ENCODE results near the gene FAM25G. TPM values are rescaled to one million over a fixed set of nuclear protein-coding genes. Genes with fewer than 3 reads are reported as not detected.

FAM25G gene
- total RNA-seq, 2 donors from 2014 or later: not detected

DNA sequence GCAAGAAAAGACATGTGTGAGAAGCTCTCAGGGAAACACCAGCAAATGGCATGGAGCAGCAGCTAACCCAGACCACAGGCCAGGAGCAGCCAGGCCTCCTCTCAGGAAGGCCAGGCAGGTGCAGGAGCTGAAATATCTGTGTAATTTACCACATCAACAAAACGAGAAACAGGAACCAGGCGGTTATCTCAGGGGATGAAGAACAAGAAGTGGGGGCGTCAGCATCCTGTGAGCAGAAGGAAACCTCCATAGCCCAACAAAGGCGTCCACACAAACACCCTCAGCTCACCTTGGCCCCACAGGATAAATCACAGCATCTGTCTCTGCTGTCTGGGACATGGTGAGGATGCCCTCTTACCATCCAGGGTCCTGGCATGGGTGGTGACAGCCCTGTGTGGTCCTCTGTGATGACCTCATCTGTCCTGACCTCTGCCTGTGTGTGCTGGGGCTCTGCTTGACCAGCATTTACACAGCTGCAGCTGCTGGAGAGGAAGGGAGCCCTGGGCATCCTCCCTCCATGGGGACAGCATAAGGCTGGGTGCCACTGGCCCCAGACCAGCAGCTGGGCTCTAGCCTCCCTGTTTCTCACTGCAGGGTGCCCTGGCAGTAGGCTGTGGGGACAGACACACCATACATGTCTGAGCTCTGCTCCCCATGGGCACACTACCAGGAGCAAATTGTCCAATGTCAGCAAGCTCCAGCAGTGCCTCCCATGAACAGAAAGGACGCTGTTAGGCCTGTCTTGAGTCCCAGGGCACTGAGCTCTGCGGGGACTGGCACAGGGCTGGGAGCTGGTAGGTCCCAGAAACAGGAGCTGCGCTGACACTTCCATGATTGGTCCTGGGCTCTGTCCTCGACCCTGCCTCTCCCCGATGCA, 42.2 kb downstream of the FAM25G start:
- Mint-ChIP-seq H3K36me3 (peaks cover 11% of the 10 kb centered on the region), H3K27ac (no peak overlapping the region), H3K27me3 (peaks cover 4 to 14% of the 10 kb centered on the region in 2 donors), H3K9me3 (peaks cover 12% of the 10 kb centered on the region), H3K4me1 (ENCODE audit: low read depth in 2 of 2) (peaks cover 0 to 14% of the 10 kb centered on the region in 2 donors), H3K4me3 (no peak overlapping the region)
- peak; percentile 53 for DNase-seq (ENCODE audit: low spot score)
- ATAC-seq: no peak

DNA sequence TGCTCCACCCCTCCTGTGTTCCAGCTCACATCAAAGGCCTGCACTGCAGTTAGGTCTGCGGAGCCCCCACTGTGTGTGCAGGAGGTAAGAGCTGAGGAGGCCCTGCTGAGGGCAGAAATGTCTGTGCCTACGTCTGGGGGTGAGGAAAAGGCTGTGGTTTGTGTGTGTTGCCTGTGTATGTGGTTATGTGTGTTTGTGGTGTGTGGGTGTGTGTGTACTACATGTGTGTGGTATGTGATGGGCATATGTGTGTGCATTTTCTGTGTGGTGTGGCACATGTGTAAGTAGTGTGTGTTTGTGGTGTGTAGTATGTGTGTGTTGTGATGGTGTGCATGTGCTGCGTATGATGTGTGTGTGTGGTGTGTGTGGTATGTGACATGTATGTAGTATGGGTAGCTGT, 43.8 kb downstream of the FAM25G start:
- Mint-ChIP-seq H3K36me3 (peaks cover 11% of the 10 kb centered on the region), H3K4me3 (no peak overlapping the region), H3K27ac (no peak overlapping the region), H3K4me1 (ENCODE audit: low read depth in 2 of 2) (peaks cover 0 to 14% of the 10 kb centered on the region in 2 donors), H3K9me3 (peaks cover 12% of the 10 kb centered on the region), H3K27me3 (peaks cover 0 to 14% of the 10 kb centered on the region in 2 donors)
- ATAC-seq: no peak
- peak; percentile 15 for DNase-seq (ENCODE audit: low spot score)

DNA sequence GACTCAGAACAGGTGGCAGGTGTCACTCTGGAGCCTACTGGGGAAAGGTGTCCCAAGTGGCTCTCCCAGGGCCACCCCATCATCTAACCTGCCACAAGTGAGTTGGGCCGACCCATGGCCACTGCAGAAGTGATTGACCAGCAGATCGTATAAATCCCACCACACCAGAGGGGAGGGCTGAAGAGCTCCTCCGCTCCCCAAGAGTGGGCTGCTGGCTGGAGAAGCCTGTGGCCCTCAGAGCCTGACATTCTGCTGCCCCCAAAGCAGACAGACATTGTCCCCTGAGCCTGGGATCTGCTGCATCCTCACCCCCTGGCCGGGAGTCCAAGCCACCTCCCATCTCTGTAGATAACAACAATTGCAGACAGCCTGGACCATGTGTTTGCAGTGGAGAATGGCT, 44.3 kb downstream of the FAM25G start:
- peaks cover 0 to 14% of the 10 kb centered on the region in 2 donors for H3K4me1 Mint-ChIP-seq (ENCODE audit: low read depth in 2 of 2)
- no peak overlapping the region for H3K27ac Mint-ChIP-seq
- ATAC-seq (no peak), DNase-seq (ENCODE audit: low spot score) (peak; percentile 13)
- no peak overlapping the region for H3K4me3 Mint-ChIP-seq
- peaks cover 12% of the 10 kb centered on the region for H3K9me3 Mint-ChIP-seq
- H3K36me3 Mint-ChIP-seq: peaks cover 11% of the 10 kb centered on the region
- peaks cover 3 to 19% of the 10 kb centered on the region in 2 donors for H3K27me3 Mint-ChIP-seq

DNA sequence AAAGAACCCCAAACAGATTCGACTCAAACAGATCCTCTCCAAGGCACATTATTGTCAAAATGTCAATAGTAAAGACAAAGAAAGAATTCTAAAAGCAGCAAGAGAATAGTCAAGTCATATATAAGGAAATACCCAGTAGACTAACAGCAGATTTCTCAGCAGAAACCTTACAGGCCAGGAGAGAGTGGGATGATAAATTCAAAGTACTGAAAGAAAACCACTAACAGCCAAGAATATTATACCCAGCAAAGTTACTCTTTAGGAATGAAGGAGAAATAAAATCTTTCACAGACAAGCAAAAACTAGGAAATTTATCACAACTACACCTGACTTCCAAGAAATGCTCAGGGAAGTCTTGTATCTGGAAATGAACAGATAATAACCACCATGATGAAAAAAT, 45.8 kb downstream of the FAM25G start:
- no peak overlapping the region for H3K27ac Mint-ChIP-seq
- peaks cover 11% of the 10 kb centered on the region for H3K36me3 Mint-ChIP-seq
- H3K4me1 Mint-ChIP-seq (ENCODE audit: low read depth in 2 of 2): peaks cover 0 to 14% of the 10 kb centered on the region in 2 donors
- peaks cover 12% of the 10 kb centered on the region for H3K9me3 Mint-ChIP-seq
- no peak for DNase-seq (ENCODE audit: low spot score)
- ATAC-seq: no peak
- H3K27me3 Mint-ChIP-seq: peaks cover 8 to 23% of the 10 kb centered on the region in 2 donors
- H3K4me3 Mint-ChIP-seq: no peak overlapping the region

DNA sequence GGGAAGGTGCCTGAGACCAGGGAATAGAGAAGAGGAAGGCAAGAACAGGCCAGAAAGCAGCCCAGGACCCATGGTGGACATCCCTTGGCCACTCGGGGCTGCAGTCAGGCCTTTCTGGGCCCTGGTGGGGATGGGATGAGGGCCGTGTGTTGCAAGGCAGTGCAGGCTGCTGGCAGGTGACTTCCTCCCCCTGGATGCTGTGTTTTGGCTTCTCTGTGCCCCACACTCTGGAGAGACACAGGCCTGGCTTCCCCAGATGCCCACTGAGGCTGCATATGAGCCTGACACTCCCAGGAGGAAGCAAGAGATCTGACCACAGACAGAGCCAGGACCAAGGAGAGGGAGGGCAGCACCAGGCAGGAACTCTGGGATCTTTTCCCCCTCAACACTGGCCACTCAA, 47.5 kb downstream of the FAM25G start:
- H3K27ac Mint-ChIP-seq: no peak overlapping the region
- peaks cover 8 to 23% of the 10 kb centered on the region in 2 donors for H3K27me3 Mint-ChIP-seq
- H3K4me1 Mint-ChIP-seq (ENCODE audit: low read depth in 2 of 2): peaks cover 0 to 14% of the 10 kb centered on the region in 2 donors
- H3K9me3 Mint-ChIP-seq: peaks cover 12% of the 10 kb centered on the region
- H3K36me3 Mint-ChIP-seq: peaks cover 11% of the 10 kb centered on the region
- peak; percentile 55 for DNase-seq (ENCODE audit: low spot score)
- no peak overlapping the region for H3K4me3 Mint-ChIP-seq
- no peak for ATAC-seq

DNA sequence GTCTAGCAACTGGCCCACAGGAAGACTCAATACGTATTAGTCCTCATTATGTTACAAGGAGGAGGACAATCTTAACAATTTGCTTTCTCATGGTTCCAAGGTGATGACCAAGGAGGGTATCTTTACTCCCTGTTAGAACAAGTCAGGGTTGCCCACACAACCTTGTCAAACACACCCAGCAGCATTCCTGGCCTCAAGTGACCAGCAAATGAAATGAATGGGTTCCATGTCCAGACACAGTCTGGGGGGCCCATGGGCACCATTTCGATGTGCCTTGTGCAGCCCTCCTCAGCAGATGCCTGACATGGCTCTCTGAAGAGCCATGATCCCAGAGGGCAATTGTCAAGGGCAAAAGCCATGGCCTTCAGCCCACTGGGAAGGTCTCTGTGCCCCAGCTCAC, 48.4 kb downstream of the FAM25G start:
- Mint-ChIP-seq H3K4me3 (no peak overlapping the region), H3K9me3 (peaks cover 12% of the 10 kb centered on the region), H3K4me1 (ENCODE audit: low read depth in 2 of 2) (peaks cover 0 to 5% of the 10 kb centered on the region in 2 donors), H3K27ac (no peak overlapping the region), H3K36me3 (peaks cover 11% of the 10 kb centered on the region), H3K27me3 (peaks cover 8 to 15% of the 10 kb centered on the region in 2 donors)
- ATAC-seq: no peak
- peak; percentile 32 for DNase-seq (ENCODE audit: low spot score)

DNA sequence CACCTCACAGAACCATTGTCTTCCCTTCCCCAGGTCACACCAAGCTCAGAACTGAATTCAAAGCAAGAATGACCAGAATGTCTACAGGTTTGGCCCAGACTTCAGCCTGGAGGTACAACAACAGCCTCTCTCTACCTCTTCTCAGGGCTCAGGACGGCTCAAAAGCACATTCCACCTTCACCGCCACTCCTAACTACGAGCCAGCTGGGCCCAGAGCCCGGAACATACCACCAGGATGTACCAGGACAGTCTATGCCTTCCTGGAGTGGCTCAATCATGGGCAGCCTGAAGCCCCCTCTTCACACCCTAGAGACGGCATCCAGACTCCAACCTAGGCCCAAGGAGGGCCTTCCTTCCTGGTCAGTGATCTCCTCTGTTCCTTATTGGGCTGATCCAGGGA, 49.1 kb downstream of the FAM25G start:
- Mint-ChIP-seq H3K9me3 (peaks cover 8% of the 10 kb centered on the region), H3K36me3 (peaks cover 11% of the 10 kb centered on the region), H3K4me3 (no peak overlapping the region), H3K27me3 (peaks cover 8 to 9% of the 10 kb centered on the region in 2 donors), H3K27ac (no peak overlapping the region), H3K4me1 (ENCODE audit: low read depth in 2 of 2) (no peaks in the 10 kb centered on the region)
- ATAC-seq: no peak
- DNase-seq (ENCODE audit: low spot score): peak; percentile 32

DNA sequence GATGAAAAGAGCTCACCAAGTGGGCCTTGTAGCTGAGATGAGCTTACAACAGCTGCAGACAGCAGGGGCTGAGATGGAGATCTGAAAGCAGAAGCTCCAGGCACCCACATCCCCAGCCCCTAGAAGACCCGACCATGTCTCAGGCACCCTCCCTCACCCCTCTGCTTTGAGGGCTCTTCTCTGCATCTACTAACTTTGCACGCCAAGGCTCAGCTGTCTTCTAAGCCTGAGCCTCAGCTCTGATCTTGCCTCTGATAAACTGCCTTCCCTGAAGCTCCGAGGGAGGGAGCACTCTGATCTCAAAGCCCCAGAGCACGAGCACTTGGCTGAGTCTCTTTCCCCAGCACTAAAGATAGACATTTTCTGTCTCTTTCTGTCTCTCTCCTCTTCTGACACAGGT, 49.6 kb downstream of the FAM25G start:
- peak; percentile 20 for DNase-seq (ENCODE audit: low spot score)
- Mint-ChIP-seq H3K36me3 (peaks cover 11% of the 10 kb centered on the region), H3K4me1 (ENCODE audit: low read depth in 2 of 2) (no peaks in the 10 kb centered on the region), H3K27ac (no peak overlapping the region), H3K4me3 (no peak overlapping the region), H3K9me3 (peaks cover 8% of the 10 kb centered on the region), H3K27me3 (peaks cover 8 to 12% of the 10 kb centered on the region in 2 donors)
- ATAC-seq: no peak

DNA sequence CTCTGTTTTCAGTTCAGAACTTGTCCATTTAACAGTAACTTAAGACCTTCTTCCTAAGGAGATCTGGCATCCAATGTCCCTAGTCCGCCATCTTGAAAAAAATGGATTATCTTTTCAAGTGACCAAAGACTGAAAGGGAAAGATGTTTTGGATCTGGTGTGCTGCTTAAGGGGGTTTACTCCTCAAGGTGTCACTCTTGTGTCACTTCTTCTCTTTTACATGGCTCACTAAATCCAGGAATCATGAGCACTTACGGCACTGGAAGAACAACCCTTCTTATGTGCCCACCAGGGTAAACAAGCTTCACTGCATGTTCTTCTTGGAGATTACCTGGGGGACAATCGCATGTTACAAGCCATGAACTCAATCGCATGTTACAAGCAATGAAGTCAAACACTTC, 51.3 kb downstream of the FAM25G start:
- ATAC-seq (no peak), DNase-seq (ENCODE audit: low spot score) (no peak)
- no peaks in the 10 kb centered on the region for H3K4me1 Mint-ChIP-seq (ENCODE audit: low read depth in 2 of 2)
- peaks cover 12 to 24% of the 10 kb centered on the region in 2 donors for H3K27me3 Mint-ChIP-seq
- H3K36me3 Mint-ChIP-seq: peaks cover 1% of the 10 kb centered on the region
- H3K9me3 Mint-ChIP-seq: peaks cover 6% of the 10 kb centered on the region
- no peak overlapping the region for H3K27ac Mint-ChIP-seq
- H3K4me3 Mint-ChIP-seq: no peak overlapping the region

DNA sequence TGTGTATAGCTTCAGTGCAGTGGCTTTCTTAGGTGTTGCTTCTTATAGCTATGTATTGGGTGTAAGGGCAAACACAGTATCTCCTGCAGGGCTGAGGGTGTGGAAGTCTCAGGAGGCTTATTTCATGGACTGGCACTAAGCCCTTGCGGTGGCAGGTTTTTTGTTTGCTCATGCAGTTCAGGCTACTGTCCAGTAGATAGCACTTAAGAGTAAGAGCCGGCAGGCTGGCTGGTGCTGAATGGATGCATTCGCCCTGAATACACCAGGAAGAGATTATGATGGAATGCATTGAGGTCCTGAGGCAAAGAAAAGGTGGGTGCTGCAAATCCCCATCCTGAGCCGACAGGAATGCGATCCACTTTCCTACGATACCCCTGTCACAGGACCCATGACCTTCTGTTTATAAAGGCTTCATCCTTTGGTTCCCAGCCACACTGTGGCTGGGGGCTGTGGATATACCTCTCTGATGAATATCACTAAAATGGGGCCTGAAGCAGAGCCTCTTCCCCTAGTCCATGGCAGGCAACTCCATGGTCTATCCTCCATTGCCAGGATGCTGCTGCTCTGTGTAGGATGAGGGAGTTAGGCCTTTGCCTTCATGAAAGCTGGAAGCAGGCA, 52.5 kb downstream of the FAM25G start:
- H3K36me3 Mint-ChIP-seq: no peaks in the 10 kb centered on the region
- H3K4me1 Mint-ChIP-seq (ENCODE audit: low read depth in 2 of 2): no peaks in the 10 kb centered on the region
- no peak overlapping the region for H3K4me3 Mint-ChIP-seq
- H3K9me3 Mint-ChIP-seq: peaks cover 6% of the 10 kb centered on the region
- peaks cover 12 to 24% of the 10 kb centered on the region in 2 donors for H3K27me3 Mint-ChIP-seq
- DNase-seq (ENCODE audit: low spot score) (peak; percentile 26), ATAC-seq (no peak)
- H3K27ac Mint-ChIP-seq: no peak overlapping the region

Other genes starting within 250 kb of the FAM25G start
- not detected for gene GDF10, start 191.5 kb downstream of the FAM25G start, total RNA-seq
- not detected for gene GDF2, start 169.2 kb downstream of the FAM25G start, total RNA-seq
- not detected for gene RBP3, start 143.3 kb downstream of the FAM25G start, total RNA-seq
- not detected for gene ZNF488, start 107.4 kb downstream of the FAM25G start, total RNA-seq
- not detected for gene ANXA8, start 7.6 kb downstream of the FAM25G start, total RNA-seq
- 1 to 10 TPM; 5.1 to 5.3 TPM for gene AGAP9, start 31.9 kb upstream of the FAM25G start, total RNA-seq

Measured in natural killer cell treated with Interleukin-12 subunit alpha and Interleukin-12 subunit beta and Interleukin-15 and Interleukin-18, amount 100 ng/mL, for 72 hours (primary cell).